8988T (cell line): ENCODE measurements around the gene BCDIN3D.

ENCODE experiments used
- DNase-seq: peaks from one replicate; pipeline ENCODE4 v3.0.0; 2011

Gene BCDIN3D

DNA sequence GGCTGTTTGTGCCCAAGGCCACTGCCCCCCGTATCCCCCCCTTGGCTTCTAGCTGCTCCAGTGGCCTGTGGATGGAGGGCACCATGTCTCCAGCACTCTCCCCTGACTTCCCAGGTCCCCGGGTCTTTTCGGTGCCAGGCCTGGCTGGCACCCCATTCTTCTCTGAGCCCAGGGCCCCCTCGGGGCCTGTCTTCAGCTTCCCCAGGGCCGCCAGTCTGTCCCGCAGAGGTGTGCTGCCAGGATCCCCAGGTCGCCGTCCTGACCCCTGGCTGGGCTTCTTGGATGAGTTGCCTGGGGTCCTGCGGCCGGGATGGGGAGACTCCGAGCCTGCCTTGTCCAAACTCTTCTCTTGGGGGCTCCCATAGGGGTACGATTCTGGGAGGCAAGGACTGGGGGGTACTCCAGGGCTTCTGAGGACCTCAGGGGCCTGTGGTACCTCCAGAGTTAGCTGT is 47.2 kb downstream of the BCDIN3D start:
- no peak for DNase-seq

DNA sequence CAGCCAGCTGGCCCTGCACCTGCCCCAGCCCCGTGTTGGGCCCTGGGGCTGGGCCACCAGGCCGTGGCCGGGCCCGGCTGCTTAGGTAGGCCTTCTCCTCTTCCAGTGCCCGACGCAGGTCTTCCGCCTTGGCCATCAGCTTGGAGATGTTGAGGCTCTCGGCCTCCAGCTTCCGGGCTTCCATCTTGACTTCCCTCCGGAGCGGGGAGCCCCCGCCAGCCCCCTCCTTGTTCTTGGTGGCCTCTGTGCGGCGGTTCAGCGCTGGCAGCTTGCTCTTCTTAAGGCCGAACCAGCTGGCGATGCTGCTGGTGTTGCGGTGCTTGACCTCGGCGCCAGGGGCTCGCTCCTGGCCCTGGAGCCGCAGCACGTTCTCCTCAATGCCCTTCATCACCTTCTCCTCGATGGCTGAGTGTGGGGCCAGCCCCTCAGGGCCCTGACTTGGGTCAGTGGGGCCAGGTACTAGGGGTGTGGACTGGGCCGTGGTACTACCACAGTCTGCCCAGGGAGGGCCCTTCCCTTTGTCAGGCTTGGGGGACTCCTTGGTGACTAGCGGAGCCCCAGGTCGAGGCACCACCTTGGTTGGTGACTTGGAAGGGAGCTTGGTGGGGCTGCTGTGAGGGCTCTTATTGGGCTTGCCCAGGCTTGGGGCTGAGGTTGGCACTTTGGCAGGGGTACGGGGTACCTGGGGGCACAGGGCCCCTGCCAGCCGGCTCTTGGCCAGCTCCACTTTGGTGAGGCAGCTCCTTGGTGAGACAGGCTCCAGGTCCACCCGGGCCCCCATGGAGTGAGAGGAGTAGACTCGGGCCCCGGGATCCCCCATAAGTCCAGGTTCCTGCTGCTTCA is 47.9 kb downstream of the BCDIN3D start:
- DNase-seq: no peak

DNA sequence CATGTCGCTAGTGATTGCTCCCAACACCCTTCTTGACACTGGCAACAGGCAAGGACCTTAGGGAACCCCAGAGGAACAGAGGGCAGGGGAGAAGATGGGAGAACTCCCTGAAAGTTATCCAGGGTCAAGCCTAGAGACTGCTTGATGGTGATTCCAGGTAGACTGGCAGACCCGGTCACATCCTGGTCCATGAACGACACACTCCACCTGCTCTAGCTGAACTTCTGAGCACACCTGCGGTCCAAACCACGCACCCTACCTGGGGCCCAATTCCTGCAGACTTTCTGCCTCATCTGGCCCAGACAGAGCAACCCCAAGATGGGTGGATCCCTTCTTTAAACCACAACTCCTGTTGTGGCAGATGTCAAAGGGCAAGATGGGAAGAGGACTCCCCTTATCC is 48.9 kb downstream of the BCDIN3D start:
- DNase-seq: no peak

- no peak for DNase-seq
Observed at GRCh38 chr12:49793620-49794019, 49.3 kb downstream of the BCDIN3D start.

- DNase-seq: no peak
Observed at GRCh38 chr12:49792976-49793580, 49.8 kb downstream of the BCDIN3D start.

DNA sequence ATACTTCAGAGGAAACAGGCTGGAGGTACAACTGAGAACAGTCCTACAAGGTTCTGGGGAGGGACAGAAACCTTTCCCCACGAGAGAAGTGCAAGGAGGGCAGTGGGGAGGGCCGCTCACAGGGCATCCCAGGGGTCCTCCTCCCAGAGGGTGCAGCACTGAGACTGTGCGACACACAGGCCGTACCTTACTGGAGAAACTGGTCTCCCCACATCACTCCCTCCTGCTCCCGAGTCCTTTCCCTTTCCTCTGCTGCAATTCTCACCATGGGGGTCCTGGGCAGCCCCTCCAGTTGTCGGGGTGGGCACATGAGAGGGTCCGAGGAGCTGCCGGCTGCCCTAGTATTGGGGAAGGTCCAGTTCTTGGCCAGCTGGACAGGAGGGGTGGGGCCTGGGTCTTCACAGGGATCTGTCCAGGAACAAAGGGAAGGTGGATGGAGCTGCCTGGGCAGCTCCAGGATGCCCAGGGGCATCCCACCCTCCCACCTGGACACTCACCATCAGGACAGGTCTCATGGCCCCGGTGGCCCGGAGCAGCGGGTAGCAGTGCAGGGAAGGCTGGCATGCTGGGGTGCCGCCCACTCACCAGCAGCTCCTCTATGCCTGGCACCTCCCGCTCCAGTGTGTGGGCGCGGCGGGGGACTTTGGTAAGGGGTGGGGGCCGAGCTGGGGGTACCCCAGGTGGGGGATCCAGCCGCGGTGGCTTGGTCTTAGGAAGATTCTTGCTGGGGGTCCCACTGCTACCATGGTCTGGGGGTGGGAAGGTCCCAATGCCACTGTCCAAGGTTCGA is 50.5 kb downstream of the BCDIN3D start:
- no peak for DNase-seq

GRCh38 chr12:49791700-49792099 is 51.2 kb downstream of the BCDIN3D start:
- no peak for DNase-seq

DNA sequence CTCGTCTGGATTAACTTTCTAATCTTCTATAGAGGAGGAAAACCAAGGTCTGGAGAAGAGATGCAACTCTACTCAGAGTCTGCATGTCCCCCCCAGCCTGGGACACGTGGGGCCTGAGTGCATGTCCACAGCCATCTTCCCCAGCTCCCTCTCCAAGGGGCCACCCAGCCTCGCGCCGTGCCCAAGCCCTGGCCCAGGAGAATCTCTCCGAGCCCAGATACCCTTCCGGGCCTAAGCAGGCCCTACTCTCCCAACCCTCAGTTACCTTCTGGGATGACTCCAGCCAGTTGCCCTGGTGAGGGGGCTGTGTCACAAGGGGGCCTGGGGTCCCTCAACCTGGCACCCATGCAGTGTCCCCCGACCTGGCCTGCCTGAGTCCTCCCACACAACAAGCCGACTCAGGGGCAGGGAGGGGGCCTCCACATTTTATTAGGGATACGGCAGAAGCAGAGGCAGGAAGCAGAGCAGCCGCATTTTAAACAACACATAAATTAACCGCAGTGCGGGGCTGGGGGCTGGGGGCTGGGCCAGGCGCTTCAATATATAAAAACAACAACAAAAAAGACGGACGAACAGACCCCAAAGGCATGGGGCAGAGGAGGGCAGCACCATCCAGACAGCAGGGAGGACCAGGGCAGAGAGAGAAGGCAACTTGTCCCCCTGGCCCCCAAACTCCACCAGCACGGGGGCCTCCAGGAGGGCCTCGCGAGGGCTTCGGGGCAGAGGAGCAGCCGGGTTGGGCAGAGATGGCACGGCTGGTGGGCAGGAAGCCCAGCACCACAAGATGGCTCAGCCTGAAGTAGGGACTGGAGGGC is 52.0 kb downstream of the BCDIN3D start:
- DNase-seq: no peak

DNA sequence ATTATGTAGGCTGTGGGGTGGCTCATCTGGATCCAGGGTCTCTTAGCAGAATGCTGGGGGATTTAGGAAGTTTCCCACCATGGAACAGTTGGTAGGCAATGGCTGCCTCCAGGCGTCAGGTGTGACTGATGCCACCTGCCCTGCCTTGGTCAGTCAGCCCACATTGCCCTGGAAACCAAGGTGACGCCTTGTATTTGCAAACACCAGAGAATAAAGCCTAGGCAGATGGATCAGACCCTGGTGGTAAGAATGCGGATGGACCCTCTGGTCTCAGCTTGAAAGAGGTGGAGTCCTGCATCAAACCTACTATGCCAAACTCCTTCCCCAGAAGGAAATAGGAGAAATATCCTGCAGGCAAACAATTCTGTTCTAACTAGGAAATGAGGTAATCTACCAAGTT is 52.9 kb downstream of the BCDIN3D start:
- DNase-seq: no peak

DNA sequence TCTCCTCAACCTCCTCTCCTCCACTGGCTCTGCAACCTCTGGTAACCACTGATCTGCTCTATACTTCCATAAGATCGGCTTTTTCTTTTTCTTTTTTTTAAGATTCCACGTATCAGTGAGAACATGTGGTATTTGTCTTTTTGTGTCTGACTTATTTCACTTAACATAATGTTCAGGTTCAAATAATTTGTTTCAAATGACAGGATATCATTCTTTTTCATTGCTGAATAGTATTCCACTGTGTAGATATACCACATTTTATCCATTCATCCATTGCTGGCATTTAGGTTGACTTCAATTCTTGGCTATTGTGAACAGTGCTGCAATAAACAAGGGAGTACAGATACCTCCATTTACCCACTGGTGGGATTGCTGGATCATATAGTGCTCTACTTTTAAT is 55.2 kb downstream of the BCDIN3D start:
- no peak for DNase-seq
